Superior temporal gyrus (tissue), 1 donor: ENCODE results near the gene GGN.
A peak's percentile ranks its signal among the peaks of the same experiment; 100 is the strongest.
"Not testable (repeated sequence)": the region's sequence is repeated elsewhere in the genome, so short reads cannot be mapped to it uniquely, and the experiment has no call there.

Source experiments
- DNase-seq: peaks from one replicate; pipeline ENCODE4 v3.0.0-alpha.2; 2016; ENCODE audit errors: extremely low spot score

Gene GGN

DNA sequence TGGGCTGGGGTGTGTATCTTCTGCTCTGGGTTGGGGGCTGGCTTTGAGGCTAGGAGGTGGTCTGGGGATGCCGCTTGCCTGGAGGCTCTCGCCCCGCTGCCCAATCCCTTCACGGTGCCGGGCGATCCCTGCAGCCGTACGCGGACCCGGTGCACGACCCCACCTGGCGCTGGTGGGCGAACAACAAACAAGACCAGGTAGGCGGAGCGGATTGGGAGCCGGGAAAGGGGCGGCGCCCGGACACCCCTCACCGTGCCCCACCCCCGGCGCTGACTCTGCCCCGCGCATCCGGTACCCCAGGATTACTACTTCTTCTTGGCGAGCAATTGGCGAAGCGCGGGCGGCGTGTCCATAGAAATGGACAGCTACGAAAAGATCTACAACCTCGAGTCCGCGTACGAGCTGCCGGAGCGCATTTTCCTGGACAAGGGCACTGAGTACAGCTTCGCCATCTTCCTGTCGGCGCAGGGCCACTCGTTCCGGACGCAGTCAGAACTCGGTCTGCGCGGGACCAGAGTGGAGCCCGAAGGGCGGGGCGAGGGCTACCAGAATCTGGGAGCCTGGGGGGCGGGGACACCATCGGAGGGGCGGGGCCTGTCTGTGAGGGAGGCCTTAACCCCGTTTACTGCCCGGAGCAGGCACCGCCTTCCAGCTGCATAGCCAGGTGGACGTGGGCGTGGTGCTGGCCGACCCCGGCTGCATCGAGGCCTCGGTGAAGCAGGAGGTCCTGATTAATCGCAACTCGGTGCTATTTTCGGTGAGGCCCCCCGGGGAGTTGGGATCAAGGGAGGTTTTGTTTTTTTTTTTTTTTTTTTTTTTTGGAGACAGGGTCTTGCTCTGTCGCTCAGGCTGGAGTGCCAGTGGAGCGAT is 25.5 kb downstream of the GGN start:
- no peak for DNase-seq

DNA sequence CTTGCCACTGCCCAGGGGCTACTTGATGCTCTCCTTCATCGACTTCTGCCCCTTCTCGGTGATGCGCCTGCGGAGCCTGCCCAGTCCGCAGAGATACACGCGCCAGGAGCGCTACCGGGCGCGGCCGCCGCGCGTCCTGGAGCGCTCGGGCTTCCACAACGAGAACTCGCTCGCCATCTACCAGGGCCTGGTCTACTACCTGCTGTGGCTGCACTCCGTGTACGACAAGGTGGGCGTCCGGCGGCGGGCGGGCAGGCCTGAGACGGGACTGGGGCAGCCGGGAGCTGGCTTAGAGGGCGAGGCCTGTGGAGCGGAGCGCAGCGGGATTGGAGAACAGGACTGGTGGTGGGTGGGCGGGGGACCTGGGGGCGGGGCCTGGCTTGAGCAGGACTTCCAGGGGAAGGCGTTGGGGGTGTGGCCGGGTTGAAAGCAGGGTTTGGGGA is 26.2 kb downstream of the GGN start:
- peak; percentile 27 for DNase-seq

DNA sequence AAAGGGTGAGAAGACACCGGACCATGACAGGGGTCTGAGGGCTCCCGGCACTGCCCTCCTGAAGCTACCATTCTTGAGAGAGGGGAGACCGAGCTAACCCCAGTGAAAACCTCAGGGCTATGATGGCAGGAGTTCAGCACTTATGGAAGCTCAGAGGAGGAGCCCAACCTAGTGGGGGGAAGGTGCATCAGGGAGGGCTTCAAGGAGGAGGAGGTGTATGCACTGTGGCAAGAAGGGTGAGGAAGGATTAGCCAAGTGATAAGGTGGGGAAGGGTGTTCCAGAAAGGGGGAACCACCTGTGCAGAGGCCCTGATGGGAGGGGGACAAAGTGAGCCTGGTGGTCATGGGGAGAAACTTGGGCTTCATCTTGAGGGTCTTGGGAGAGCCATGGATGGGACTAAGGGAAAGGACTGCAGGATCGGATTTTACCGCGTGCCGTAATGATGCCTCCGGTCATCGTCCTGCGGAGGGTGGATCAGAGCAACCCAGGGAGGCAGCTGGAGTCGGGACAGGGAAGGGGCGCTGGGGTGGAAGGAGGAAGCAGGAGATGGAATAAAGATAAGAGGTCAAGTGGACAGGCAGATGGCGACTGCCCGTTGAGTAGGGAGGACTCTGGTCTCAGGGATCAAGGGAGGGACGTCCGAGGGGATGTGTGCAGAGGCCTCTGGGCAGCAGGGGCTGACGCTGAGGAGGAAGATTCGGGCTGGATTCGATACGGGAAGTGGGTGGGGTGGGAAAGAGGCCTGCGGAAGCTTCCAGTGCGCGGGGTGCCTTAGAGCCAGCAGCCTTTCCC is 26.8 kb downstream of the GGN start:
- no peak for DNase-seq

DNA sequence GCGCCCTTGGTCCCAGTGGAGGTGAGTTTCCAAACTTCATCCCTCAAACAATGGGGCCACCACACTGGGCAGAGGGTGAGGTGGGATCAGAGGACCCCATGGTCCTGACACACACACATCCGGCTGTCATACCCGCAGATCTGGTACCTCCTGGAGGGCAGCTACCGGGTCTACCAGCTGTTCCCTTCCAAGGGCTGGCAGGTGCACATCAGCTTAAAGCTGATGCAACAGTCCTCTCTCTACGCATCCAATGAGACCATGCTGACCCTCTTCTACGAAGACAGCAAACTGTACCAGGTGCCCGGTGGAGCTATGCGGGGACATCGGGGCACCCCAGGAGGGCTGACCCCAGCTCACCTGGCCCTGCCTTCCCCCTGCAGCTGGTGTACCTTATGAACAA is 27.5 kb downstream of the GGN start:
- DNase-seq, result no peak

DNA sequence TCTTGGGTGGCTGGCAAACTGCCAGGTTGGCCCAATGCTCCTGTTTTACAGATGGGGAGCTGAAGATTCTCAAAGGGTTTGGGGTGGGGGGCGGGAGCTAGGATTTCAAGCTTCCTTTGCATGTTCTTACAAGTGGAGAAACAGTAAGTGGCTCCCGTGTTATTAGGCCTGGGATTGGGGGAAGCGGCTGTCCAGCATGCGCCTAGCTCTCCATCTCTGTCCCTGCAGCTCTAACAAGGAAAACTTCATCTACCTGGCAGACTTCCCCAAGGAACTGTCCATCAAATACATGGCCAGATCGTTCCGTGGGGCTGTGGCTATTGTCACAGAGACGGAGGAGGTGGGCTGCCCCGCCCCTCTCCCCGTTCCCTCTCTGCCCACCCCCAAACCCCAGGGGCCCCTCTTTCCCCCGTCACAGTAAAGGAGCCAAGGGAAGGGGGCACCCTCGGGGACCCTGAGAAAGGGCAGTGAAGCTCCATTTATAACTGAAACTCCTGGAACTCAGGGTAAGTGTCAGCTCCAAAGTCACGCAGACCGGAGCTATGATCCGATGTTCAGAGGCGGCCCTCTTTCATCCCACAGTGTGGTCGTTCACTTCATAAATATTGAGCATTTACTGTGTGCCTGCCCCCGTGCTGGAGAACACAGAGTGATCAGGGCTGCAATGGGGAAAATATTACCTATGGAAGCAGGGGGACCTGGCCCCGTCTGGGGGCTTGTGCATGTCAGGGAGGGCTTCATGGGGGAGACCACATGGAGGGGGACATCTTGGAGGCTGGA is 28.4 kb downstream of the GGN start:
- no peak for DNase-seq

DNA sequence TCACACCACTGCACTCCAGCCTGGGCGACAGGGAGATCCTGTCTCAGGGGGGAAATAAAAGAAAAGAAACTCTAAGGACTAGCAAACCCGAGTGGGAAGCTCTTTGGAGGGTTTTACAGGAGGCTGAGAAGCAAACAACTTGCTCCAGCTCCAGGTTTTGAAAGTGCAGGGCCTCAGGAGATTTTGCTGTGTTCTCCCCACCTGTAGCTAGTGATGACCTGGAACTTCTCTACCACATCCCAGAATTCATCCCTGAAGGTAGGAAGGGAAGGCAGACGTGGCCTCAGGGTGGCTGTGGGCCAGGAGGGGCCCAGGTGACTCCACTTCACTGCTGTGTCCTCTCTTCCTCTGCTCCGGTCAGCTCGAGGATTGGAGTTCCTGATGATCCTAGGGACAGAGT is 29.8 kb downstream of the GGN start:
- DNase-seq, result no peak

DNA sequence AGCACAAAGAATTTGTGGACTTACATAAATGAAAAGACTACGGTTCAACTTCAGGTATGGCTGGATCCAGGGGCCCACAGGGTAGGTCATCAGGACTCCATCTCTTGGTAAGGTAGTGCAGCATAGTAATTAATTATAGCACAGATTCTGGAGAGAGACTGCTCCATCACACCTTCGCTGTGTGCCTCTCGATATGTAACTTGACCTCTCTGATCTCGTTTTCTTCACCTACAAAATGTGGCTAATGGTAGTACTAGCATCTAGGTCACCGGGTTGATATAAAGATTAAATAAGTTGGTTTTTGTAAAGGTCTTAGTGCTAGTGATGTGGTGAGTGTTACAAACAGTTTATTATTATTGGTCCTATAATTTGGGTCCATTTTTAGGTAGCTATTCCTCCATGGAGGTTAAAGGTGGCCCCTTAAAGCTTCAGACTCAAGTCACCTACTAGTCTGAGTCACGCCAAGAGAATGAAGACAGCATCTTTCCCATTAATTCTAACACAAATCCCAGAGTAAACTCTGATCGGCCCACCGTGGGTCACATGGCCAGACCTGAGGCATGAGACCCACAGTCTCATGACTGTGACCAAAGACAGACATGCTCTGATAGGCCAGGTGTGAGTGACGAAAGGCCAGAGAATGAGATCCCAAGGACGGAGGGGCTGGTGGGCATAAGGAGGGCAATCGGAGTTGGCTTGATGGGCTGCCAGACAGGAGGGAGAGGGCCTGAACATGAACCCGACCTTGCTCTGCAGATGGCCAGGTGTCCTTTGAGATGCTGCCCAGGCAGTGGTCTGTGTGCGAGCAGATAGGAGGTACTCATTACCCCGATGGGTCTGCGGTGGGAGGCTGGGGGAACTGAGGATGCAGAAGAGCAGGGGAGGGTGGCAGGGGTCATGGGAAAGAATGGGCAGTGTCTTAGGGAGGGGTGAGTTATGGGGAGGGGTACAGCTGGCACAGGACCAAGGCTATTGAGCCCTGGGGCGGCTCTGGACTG is 31.8 kb downstream of the GGN start:
- DNase-seq, result no peak

DNA sequence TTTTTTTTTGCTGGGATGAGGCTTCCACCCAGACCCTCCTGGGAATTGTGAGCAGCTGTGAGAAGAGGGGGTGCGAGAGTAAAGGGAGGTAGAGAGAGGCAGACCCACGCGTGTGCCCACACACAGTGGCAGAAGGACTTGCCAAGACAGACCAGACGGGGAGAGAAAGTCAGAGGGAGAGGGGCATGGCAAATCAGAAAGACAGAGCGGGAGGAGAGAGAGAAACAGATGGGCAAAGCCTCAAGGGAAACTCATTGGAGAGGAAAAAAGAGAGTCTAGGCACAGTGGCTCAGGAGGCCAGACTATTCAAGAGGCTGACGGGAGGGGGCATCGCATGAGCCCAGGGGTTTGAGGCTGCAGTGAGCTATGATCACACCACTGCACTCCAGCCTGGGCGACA is 35.2 kb downstream of the GGN start:
- DNase-seq, result no peak

DNA sequence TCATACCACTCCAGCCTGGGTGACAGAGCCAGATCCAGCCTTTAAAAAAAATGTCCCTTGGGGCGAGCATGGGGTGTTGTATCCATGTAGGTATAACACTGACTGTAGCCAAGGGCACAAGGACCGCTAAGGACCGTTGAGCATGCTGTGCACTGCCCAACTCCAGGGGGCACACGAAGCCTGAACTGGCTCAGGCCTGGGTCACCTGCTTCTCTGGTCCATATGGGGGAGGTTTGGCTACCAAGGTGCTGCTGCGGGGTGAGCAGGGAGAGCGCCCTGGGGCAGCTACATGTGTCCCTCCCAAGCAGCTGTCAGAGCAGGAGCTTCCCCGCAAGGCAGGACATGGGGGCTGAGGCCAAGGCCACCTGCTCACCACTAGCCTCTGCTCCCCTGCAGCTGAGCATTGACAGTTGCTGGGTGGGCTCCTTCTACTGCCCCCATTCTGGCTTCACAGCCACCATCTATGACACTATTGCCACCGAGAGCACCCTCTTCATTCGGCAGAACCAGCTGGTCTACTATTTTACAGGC is 35.9 kb downstream of the GGN start:
- DNase-seq, result no peak

DNA sequence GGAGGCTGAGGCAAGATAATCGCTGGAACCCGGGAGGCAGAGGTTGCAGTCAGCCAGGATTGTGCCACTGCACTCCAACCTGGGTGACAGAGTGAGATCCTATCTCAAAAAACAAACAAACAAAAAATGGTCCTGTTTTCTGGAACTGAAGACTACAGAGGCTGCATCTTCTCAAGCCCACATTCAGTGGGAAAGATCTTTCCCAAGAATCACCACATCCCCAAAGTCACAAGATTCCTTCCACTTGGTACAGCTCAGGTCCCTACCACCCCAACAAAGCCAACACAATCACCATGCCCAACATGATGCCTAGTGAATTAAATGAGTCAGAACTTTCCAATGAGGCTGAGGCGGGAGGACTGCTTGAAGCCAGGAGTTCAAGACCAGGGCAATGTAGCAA is 37.0 kb downstream of the GGN start:
- no peak for DNase-seq

DNA sequence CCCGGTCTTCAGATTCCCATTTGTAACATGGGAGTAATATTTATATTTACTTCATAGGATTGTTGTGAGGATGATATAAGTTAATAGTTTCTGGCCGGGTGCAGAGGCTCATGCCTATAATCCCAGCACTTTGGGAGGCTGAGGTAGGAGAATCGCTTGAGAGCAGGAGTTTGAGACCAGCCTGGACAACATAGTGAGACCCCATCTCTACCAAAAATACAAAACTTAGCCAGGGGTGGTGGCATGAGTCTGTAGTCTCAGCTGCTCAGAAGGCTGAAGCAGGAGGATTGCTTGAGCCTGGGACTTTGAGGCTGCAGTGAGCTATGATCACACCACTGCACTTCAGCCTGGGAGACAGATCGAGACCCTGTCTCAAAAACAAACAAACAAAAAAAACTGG is 41.0 kb downstream of the GGN start:
- DNase-seq, result no peak

DNA sequence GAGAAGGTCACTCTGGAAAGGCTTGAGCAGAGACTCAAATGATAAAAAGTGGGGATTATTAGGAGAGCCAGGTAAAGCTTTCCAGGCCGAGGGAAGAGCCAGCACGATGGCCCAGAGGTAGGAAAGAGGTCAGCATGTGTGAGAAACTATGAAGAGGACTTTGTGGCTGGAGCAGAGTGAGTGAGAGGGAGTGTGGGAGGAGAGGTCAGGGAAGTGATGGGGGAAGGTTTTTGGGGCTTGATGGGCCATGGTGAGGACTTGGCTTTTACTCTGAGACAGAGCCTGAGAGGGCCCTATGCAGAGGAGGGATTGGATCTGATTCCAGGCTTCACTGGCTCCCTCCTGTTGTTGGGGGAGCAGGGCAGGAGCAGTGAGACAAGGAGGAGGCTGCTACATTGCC is 46.9 kb downstream of the GGN start:
- DNase-seq, result no peak

DNA sequence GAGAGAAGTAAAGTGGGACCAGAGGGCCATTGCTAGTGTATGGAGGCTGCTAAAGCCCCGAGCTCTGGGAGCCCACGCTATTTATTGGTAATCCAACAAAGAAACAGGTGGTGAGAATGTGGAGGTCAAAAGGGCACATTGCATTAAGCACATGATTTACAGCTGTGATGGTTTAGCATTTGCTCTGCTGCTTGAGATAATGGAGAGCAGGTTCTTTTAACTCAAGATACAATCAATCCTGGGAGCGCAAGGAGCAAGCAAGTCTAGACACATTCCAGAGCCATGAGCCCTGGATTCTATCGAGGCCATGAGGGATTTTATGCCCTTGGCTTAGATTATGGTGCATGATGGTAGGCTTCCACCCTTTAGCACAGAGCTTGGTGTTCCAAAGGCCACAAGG is 48.8 kb downstream of the GGN start:
- DNase-seq, result not testable (repeated sequence)

DNA sequence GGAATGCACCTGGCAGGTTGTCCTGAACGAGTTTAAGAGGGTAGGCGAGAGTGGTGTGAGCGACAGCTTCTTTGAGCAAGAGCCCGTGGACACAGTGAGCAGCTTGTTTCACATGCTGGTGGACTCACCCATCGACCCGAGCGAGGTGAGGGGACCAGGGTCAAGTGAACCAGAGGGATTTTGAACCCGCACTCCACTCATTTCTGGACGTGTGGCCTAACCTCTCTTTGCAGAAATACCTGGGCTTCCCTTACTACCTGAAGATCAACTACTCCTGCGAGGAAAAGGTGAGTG is 50.5 kb downstream of the GGN start:
- DNase-seq, result no peak

DNA sequence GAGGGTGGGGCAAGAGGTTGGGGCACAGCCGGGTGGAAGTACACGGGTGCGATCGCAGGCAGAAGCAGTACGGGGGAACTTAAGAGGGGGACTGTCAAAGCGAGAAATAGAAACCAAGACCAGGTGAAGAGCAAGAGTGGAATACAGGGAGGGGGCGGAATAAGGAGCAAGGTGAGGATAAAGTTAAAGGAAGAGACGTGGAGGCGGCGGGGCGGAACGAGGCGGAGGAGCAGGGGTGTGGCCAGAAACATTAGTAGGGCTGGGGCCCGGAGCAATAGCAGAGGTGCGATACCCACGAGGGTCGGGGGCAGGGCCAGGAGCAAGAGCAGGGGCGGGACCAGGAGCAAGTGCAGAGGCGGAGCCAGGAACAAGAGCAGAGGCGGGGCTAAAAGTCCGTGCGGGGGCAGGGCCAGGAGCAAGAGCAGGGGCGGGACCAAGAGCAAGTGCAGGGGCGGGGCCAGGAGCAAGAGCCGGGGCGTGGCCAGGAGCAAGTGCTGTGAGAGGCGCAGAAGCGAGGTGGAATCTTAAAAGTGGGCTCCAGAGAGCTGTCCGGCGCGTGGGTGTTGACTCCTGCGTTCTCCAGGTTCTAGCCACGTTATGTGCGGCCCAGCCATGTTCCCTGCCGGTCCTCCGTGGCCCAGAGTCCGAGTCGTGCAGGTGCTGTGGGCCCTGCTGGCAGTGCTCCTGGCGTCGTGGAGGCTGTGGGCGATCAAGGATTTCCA is 51.0 kb downstream of the GGN start:
- peak; percentile 81 for DNase-seq

DNA sequence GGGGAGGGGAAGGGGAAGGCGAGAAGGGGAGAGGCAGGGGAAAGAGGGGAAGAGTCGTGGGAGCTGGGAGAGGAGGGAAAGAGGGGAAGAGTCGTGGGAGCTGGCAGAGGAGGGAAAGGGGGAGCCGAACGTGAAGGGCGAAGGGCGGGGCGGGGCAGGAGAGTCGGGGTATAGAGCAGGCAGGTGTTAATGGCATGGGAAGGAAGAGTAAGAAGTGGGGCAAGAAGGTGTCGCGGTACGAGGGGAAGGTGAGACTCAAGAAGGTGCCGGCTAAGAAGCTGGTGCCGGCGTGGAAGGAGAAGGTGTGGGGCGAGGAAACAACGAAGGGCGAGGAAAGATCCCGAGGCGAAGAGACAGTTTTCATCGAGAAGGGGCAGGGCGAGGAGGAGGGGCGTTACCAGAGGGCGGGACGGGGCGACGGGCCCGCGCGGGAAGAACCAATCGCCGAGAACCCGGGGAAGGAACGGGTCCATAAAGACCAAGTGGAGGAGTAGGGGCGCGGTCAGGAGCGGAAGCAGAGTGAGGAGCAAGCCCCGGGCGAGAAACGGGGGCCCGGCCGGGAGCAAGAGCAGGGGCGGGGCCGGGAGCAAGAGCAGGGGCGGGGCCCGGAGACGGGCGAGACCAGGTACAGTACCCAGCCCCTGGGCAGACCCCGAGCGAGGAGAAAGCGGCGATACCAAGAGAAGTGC is 51.7 kb downstream of the GGN start:
- DNase-seq, result peak; percentile 92
